HCT116 (cell line): ENCODE data around the gene DIAPH3. TPM values are rescaled to one million over a fixed set of nuclear protein-coding genes. Genes with fewer than 3 reads are reported as not detected.

Experiments used
- ATAC-seq: fragments of 200-7000 bp; cut with Tn5 transposase; 2 replicates; pipeline ENCODE4 v1.9.1; 2020; ENCODE audit warnings: mild to moderate bottlenecking, moderate library complexity
- BruUV-seq: library from RNA; stranded (reverse); fragments of 400-500 nt; replicated peaks from 2 replicates; lab custom pipeline; 2021; lab: Mats Ljungman, UMichigan
- CTCF ChIA-PET: fragments of 300-600 bp; sonication (Branson Sonifier 250); formaldehyde crosslinking; loops from one replicate; lab custom pipeline; 2021; ENCODE audit warnings: antibody characterized with exemption; lab: Charles Lee
- POLR2A ChIA-PET: fragments of 300-600, 350-600 bp; sonication (Branson Sonifier 250); formaldehyde crosslinking; loops from one replicate; lab custom pipeline; 2021; ENCODE audit warnings: antibody characterized with exemption; lab: Charles Lee
- RAD21 ChIA-PET, 2 experiments: fragments of 300-600 bp; sonication (Branson Sonifier 250); formaldehyde crosslinking; loops; one replicate each; lab custom pipeline; 2023; ENCODE audit warnings: low total read pairs in 2 of 2; ENCODE audit not compliant: uncharacterized antibody in 2 of 2, unreplicated experiment in 2 of 2, low non-redundant PET in 1 of 2; lab: Charles Lee
- DNase-seq: peaks from one replicate; pipeline ENCODE4 v3.0.0-alpha.2; 2010; ENCODE audit warnings: low read depth, low spot score
- H2AFZ ChIP-seq: fragments of 200-600 bp; shearing (Covaris generic), sonication (generic); 2 replicates; pipeline ENCODE4 v1.6.1; 2017; ENCODE audit warnings: low read depth, mixed run types, mixed read lengths, antibody characterized with exemption, low read length; ENCODE audit not compliant: poor library complexity, severe bottlenecking
- H3K27ac ChIP-seq: 2 replicates; pipeline ENCODE4 v1.5.1; 2012; ENCODE audit warnings: low read depth, low read length
- H3K27me3 ChIP-seq: fragments of 200-600 bp; sonication (generic); 2 replicates; pipeline ENCODE4 v1.6.1; 2016; ENCODE audit warnings: mixed run types, low read length, mixed read lengths; ENCODE audit not compliant: insufficient read depth
- H3K36me3 ChIP-seq, 2 experiments: fragments of 200-500 bp in 1 of 2; fragments of 200-600 bp in 1 of 2; sonication (Bioruptor generic) in 1 of 2; sonication (generic) in 1 of 2; 2 replicates each; pipeline versions ENCODE4 v1.5.1 to v1.6.1; 2014 to 2016; ENCODE audit warnings: low read length in 2 of 2, inconsistent platforms in 1 of 2, mixed read lengths in 1 of 2, mixed run types in 1 of 2; ENCODE audit not compliant: insufficient read depth in 2 of 2, control insufficient read depth in 1 of 2
- H3K4me1 ChIP-seq, 2 experiments: fragments of 200-600 bp in 1 of 2; sonication (generic) in 1 of 2; 2 replicates each; pipeline versions ENCODE4 v1.5.1 to v1.6.1; 2012 to 2017; ENCODE audit warnings: low read length in 2 of 2, inconsistent platforms in 1 of 2, mild to moderate bottlenecking in 1 of 2, mixed read lengths in 1 of 2, mixed run types in 1 of 2, moderate library complexity in 1 of 2; ENCODE audit not compliant: insufficient read depth in 2 of 2, control insufficient read depth in 1 of 2
- H3K4me2 ChIP-seq: fragments of 200-600 bp; sonication (generic); 2 replicates; pipeline ENCODE4 v1.6.1; 2017; ENCODE audit warnings: mixed run types, low read length, mixed read lengths
- H3K4me3 ChIP-seq, 2 experiments: fragments of 200-600 bp in 1 of 2; sonication (generic) in 1 of 2; replicated peaks in 1 of 2; 2 replicates each; pipeline ENCODE4 v1.5.1; 2011 to 2016; ENCODE audit warnings: low read length in 2 of 2, control low read depth in 1 of 2, low read depth in 1 of 2, mild to moderate bottlenecking in 1 of 2, mixed read lengths in 1 of 2, mixed run types in 1 of 2
- H3K79me2 ChIP-seq: fragments of 200-600 bp; sonication (generic); 2 replicates; pipeline ENCODE4 v1.6.1; 2017; ENCODE audit warnings: mild to moderate bottlenecking, mixed run types, low read length, moderate library complexity, mixed read lengths; ENCODE audit not compliant: insufficient read depth
- H3K9ac ChIP-seq: fragments of 200-600 bp; sonication (generic); 2 replicates; pipeline ENCODE4 v1.6.1; 2016; ENCODE audit warnings: low read length, mixed read lengths
- H3K9me2 ChIP-seq: fragments of 200-600 bp; sonication (generic), shearing (Covaris generic); 2 replicates; pipeline ENCODE4 v1.6.1; 2017; ENCODE audit warnings: mixed run types, mild to moderate bottlenecking, moderate library complexity; ENCODE audit not compliant: insufficient read depth
- H3K9me3 ChIP-seq, 2 experiments: fragments of 200-500 bp in 1 of 2; fragments of 200-600 bp in 1 of 2; sonication (Bioruptor generic) in 1 of 2; sonication (generic) in 1 of 2; 2 replicates each; pipeline ENCODE4 v1.6.1; 2014 to 2017; ENCODE audit warnings: low read length in 2 of 2, mixed read lengths in 2 of 2, inconsistent platforms in 1 of 2, low read depth in 1 of 2, mild to moderate bottlenecking in 1 of 2, mixed run types in 1 of 2, moderate library complexity in 1 of 2; ENCODE audit not compliant: control insufficient read depth in 1 of 2, insufficient read depth in 1 of 2
- H4K20me1 ChIP-seq: fragments of 200-600 bp; sonication (generic), shearing (Covaris generic); 2 replicates; pipeline ENCODE4 v1.6.1; 2017; ENCODE audit warnings: mixed run types, mild to moderate bottlenecking, moderate library complexity; ENCODE audit not compliant: insufficient read depth
- ATF3 ChIP-seq: IDR thresholded peaks from 2 replicates; pipeline ENCODE4 v1.6.1; 2012
- CEBPB ChIP-seq: IDR thresholded peaks from 2 replicates; pipeline ENCODE4 v1.6.1; 2012; ENCODE audit warnings: low read depth
- RAD21 ChIP-seq: IDR thresholded peaks from 2 replicates; pipeline ENCODE4 v1.6.1; 2012; ENCODE audit warnings: low read depth, mild to moderate bottlenecking
- intact Hi-C: fragments of 100-400 bp; cut with micrococcal nuclease; formaldehyde crosslinking; loops from 2 replicates; pipeline ENCODE4 v1.10.0; 2022
- total RNA-seq: library from RNA; stranded (reverse); gene quantifications from one replicate; pipeline ENCODE4 v1.2.1, GENCODE V29; 2021; ENCODE audit not compliant: unreplicated experiment
- TF ChIP-seq, protein P1 (sequence below), 3 experiments: fragments of 200-600 bp in 1 of 3; sonication (generic) in 1 of 3; IDR thresholded peaks in 2 of 3; conservative IDR thresholded peaks in 1 of 3; 2 replicates each; pipeline ENCODE4 v1.5.1; 2012 to 2017; ENCODE audit warnings: low read depth in 2 of 3, low read length in 2 of 3, antibody characterized with exemption in 1 of 3, borderline replicate concordance in 1 of 3, control low read depth in 1 of 3, mild to moderate bottlenecking in 1 of 3, mixed read lengths in 1 of 3, mixed run types in 1 of 3, moderate library complexity in 1 of 3; ENCODE audit not compliant: insufficient read depth in 1 of 3
- TF ChIP-seq, protein P2 (sequence below): IDR thresholded peaks from 2 replicates; pipeline ENCODE4 v1.6.1; 2012; ENCODE audit warnings: low read depth

The DIAPH3 gene
- total RNA-seq, 1 experiment from 2014 or later = 22.8 TPM

- TF ChIP-seq, protein P1, sequence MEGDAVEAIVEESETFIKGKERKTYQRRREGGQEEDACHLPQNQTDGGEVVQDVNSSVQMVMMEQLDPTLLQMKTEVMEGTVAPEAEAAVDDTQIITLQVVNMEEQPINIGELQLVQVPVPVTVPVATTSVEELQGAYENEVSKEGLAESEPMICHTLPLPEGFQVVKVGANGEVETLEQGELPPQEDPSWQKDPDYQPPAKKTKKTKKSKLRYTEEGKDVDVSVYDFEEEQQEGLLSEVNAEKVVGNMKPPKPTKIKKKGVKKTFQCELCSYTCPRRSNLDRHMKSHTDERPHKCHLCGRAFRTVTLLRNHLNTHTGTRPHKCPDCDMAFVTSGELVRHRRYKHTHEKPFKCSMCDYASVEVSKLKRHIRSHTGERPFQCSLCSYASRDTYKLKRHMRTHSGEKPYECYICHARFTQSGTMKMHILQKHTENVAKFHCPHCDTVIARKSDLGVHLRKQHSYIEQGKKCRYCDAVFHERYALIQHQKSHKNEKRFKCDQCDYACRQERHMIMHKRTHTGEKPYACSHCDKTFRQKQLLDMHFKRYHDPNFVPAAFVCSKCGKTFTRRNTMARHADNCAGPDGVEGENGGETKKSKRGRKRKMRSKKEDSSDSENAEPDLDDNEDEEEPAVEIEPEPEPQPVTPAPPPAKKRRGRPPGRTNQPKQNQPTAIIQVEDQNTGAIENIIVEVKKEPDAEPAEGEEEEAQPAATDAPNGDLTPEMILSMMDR (IDR thresholded peaks at IDR 0.05 in 2 of 3, conservative IDR thresholded peaks at IDR 0.05 in 1 of 3; ENCODE audit: borderline replicate concordance in 1 of 3, insufficient read depth in 1 of 3, low read depth in 2 of 3, low read length in 2 of 3) = no peak
- TF ChIP-seq CEBPB (no peak), RAD21 (no peak), ATF3 (no peak)
- TF ChIP-seq, protein P2, sequence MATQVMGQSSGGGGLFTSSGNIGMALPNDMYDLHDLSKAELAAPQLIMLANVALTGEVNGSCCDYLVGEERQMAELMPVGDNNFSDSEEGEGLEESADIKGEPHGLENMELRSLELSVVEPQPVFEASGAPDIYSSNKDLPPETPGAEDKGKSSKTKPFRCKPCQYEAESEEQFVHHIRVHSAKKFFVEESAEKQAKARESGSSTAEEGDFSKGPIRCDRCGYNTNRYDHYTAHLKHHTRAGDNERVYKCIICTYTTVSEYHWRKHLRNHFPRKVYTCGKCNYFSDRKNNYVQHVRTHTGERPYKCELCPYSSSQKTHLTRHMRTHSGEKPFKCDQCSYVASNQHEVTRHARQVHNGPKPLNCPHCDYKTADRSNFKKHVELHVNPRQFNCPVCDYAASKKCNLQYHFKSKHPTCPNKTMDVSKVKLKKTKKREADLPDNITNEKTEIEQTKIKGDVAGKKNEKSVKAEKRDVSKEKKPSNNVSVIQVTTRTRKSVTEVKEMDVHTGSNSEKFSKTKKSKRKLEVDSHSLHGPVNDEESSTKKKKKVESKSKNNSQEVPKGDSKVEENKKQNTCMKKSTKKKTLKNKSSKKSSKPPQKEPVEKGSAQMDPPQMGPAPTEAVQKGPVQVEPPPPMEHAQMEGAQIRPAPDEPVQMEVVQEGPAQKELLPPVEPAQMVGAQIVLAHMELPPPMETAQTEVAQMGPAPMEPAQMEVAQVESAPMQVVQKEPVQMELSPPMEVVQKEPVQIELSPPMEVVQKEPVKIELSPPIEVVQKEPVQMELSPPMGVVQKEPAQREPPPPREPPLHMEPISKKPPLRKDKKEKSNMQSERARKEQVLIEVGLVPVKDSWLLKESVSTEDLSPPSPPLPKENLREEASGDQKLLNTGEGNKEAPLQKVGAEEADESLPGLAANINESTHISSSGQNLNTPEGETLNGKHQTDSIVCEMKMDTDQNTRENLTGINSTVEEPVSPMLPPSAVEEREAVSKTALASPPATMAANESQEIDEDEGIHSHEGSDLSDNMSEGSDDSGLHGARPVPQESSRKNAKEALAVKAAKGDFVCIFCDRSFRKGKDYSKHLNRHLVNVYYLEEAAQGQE = no peak
Measured at GRCh38 chr13:59874973-59875372, 288.8 kb downstream of the DIAPH3 start (continued).

GRCh38 chr13:59873856-59874255 lies 289.9 kb downstream of the DIAPH3 start:
- H3K9ac ChIP-seq = no peak overlapping the region
- no peak overlapping the region for H3K4me2 ChIP-seq
- DNase-seq (no peak), ATAC-seq (no peak)
- H3K27me3 ChIP-seq = no peaks in the 10 kb centered on the region
- POLR2A ChIA-PET = no interaction called here
- no peaks in the 10 kb centered on the region for H3K79me2 ChIP-seq
- no peak overlapping the region for H2AFZ ChIP-seq
- intact Hi-C loops = no loop called here
- H3K27ac ChIP-seq = no peak overlapping the region
- no peaks in the 10 kb centered on the region; the same call in 1 of the 2 replicates for H4K20me1 ChIP-seq
- no peaks in the 10 kb centered on the region for H3K9me2 ChIP-seq
- RAD21 ChIA-PET = no interaction called here
- TF ChIP-seq, protein P2 = no peak
- no peak for TF ChIP-seq CEBPB
- CTCF ChIA-PET = no interaction called here
- H3K9me3 ChIP-seq = no peaks in the 10 kb centered on the region
- H3K36me3 ChIP-seq = no peaks in the 10 kb centered on the region
- no TSS peak for BruUV-seq
- H3K4me3 ChIP-seq = no peak overlapping the region
- no peaks in the 10 kb centered on the region for H3K4me1 ChIP-seq
